Suprapubic skin (tissue), 4 donors: Measurements from ENCODE around the gene ACYP2. TPM values are rescaled to one million over a fixed set of nuclear protein-coding genes. Genes with fewer than 3 reads are reported as not detected.
"Not testable (repeated sequence)": the region's sequence is repeated elsewhere in the genome, so short reads cannot be mapped to it uniquely, and the experiment has no call there.

Experiments used
- DNase-seq, 2 donors: peaks; one replicate each; pipeline ENCODE4 v3.0.0-alpha.2; 2019; ENCODE audit warnings: low spot score in 2 of 2
- H3K27ac ChIP-seq: fragments of 200-600 bp; sonication (generic); one replicate; pipeline ENCODE4 v1.5.1; 2019
- H3K27me3 ChIP-seq: fragments of 200-600 bp; sonication (generic); one replicate; pipeline ENCODE4 v1.5.1; 2019
- H3K36me3 ChIP-seq: fragments of 200-600 bp; sonication (generic); one replicate; pipeline ENCODE4 v1.5.1; 2019
- H3K4me1 ChIP-seq: fragments of 200-600 bp; sonication (generic); one replicate; pipeline ENCODE4 v1.5.1; 2019
- H3K4me3 ChIP-seq: fragments of 200-600 bp; sonication (generic); one replicate; pipeline ENCODE4 v1.5.1; 2019; ENCODE audit warnings: mild to moderate bottlenecking
- H3K9me3 ChIP-seq: fragments of 200-600 bp; sonication (generic); one replicate; pipeline ENCODE4 v1.5.1; 2019
- EP300 ChIP-seq: sonication (generic); formaldehyde crosslinking; IDR thresholded peaks from one replicate; pipeline ENCODE4 v1.6.1; 2017; ENCODE audit warnings: antibody characterized with exemption
- POLR2A ChIP-seq, 2 donors: fragments of 450-650 bp; IDR thresholded peaks; one replicate each; pipeline ENCODE4 v1.6.1; 2017; ENCODE audit warnings: antibody characterized with exemption in 2 of 2, mild to moderate bottlenecking in 2 of 2, moderate library complexity in 2 of 2
- POLR2AphosphoS5 ChIP-seq, 3 donors: sonication (generic); formaldehyde crosslinking; IDR thresholded peaks; one replicate each; pipeline ENCODE4 v1.6.1; 2017; ENCODE audit warnings: antibody characterized with exemption in 3 of 3
- WGBS: methylation state at CpG from one replicate; pipeline ENCODE4 v1.1.5; 2018; 5-methylcytosine and 5-hydroxymethylcytosine counted together
- total RNA-seq, 4 donors: library from RNA; depleted of rRNA; stranded (reverse); fragments of >200 nt; gene quantifications; one replicate each; pipeline ENCODE4 v1.1.0, GENCODE V29; 2016
- TF ChIP-seq, protein P1 (sequence below), 2 donors: fragments of 200-600 bp in 1 of 2; fragments of 450-650 bp in 1 of 2; sonication (generic) in 1 of 2; IDR thresholded peaks; one replicate each; pipeline ENCODE4 v1.5.1; 2016 to 2019; ENCODE audit warnings: antibody characterized with exemption in 2 of 2, mild to moderate bottlenecking in 1 of 2, moderate library complexity in 1 of 2

Gene ACYP2
- 10 to 100 TPM in 3 of 4 donors, 1 to 10 TPM in 1; 9.1 to 20.2 (median 14.2) TPM for total RNA-seq

- Histone ChIP-seq H3K4me1 (peaks cover 10% of the 10 kb centered on the region), H3K27me3 (no peaks in the 10 kb centered on the region), H3K27ac (peak within 1 kb of the TSS; percentile 100), H3K4me3 (peak within 1 kb of the TSS; percentile 78), H3K9me3 (peaks cover 1% of the 10 kb centered on the region), H3K36me3 (peaks cover 1% of the 10 kb centered on the region)
- peak; percentile 98 for DNase-seq
- peak in 2 of 3 donors; percentile 71 to 74 for TF ChIP-seq POLR2AphosphoS5 (IDR thresholded peaks at IDR 0.05)
- peak; percentile 52 to 79 for TF ChIP-seq POLR2A (IDR thresholded peaks at IDR 0.05)
- TF ChIP-seq EP300, result no peak
- TF ChIP-seq, protein P1, sequence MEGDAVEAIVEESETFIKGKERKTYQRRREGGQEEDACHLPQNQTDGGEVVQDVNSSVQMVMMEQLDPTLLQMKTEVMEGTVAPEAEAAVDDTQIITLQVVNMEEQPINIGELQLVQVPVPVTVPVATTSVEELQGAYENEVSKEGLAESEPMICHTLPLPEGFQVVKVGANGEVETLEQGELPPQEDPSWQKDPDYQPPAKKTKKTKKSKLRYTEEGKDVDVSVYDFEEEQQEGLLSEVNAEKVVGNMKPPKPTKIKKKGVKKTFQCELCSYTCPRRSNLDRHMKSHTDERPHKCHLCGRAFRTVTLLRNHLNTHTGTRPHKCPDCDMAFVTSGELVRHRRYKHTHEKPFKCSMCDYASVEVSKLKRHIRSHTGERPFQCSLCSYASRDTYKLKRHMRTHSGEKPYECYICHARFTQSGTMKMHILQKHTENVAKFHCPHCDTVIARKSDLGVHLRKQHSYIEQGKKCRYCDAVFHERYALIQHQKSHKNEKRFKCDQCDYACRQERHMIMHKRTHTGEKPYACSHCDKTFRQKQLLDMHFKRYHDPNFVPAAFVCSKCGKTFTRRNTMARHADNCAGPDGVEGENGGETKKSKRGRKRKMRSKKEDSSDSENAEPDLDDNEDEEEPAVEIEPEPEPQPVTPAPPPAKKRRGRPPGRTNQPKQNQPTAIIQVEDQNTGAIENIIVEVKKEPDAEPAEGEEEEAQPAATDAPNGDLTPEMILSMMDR (IDR thresholded peaks at IDR 0.05), result peak in 1 of 2 donors; percentile 30
- under 1% methylated on average over 47 of the region's 57 CpGs for WGBS
These were observed at the start of gene ACYP2 for GRCh38 chr2:54115284-54116137. Gene ACYP2 (plus strand): TSS chr2:54115615.

DNA sequence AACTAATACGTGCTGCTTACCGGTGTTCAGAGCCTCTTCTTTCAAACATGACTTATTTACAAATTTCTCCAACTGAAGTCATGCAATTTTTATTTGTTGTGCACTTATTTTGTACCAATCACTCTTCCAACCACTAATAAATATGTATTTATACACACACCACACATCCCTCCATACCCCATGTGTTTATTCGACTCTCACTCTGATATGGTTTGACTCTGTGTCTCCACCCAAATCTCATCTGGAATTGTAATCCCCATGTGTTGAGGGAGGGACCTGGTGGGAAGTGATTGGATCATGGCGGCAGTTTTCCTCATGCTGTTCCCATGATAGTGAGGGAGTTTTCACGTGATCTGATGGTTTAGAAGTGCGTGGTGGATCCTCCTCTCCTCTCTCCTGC lies 49.5 kb upstream of the ACYP2 start:
- TF ChIP-seq, protein P1 (IDR thresholded peaks at IDR 0.05), result no peak
- TF ChIP-seq POLR2A (IDR thresholded peaks at IDR 0.05), result no peak
- TF ChIP-seq EP300, result no peak
- TF ChIP-seq POLR2AphosphoS5 (IDR thresholded peaks at IDR 0.05), result no peak
- no peak overlapping the region for H3K27ac ChIP-seq
- H3K9me3 ChIP-seq, result no peaks in the 10 kb centered on the region
- DNase-seq, result no peak
- H3K4me3 ChIP-seq, result no peak overlapping the region
- no peaks in the 10 kb centered on the region for H3K27me3 ChIP-seq
- H3K36me3 ChIP-seq, result no peaks in the 10 kb centered on the region
- WGBS, result 88% methylated on average over 6 of the region's 6 CpGs
- peaks cover 18% of the 10 kb centered on the region for H3K4me1 ChIP-seq

DNA sequence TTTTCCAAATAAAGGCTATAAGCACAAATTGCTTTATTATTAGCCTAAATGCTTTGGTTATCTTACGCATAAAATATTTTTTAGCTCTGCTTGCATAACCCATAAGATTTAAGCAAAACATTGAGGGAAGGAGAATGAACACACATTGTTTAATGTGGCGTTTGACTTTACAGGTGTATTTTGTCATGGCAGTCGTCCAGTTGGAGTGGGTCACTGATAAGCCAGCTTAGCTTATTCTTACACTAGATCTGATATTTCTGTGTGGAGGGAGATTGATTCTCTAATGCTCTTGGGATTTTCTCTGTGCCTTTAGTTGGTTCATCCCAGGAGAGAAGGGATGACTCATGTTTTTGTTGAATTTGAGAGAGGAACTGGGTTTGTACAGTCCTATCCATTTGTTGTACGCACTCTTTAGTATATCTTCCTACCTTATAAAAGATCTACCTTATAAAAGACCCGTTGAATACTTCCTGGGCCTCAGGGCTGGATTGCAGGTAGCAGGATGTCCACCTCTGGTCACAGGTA lies 47.5 kb upstream of the ACYP2 start:
- H3K9me3 ChIP-seq, result no peaks in the 10 kb centered on the region
- no peaks in the 10 kb centered on the region for H3K36me3 ChIP-seq
- H3K4me1 ChIP-seq, result peaks cover 18% of the 10 kb centered on the region
- no peak for DNase-seq
- H3K4me3 ChIP-seq, result no peak overlapping the region
- no peaks in the 10 kb centered on the region for H3K27me3 ChIP-seq
- no peak overlapping the region for H3K27ac ChIP-seq
- 88% methylated on average over 5 of the region's 5 CpGs for WGBS
- TF ChIP-seq POLR2AphosphoS5 (IDR thresholded peaks at IDR 0.05), result no peak
- TF ChIP-seq, protein P1 (IDR thresholded peaks at IDR 0.05), result no peak
- no peak for TF ChIP-seq POLR2A (IDR thresholded peaks at IDR 0.05)
- no peak for TF ChIP-seq EP300

DNA sequence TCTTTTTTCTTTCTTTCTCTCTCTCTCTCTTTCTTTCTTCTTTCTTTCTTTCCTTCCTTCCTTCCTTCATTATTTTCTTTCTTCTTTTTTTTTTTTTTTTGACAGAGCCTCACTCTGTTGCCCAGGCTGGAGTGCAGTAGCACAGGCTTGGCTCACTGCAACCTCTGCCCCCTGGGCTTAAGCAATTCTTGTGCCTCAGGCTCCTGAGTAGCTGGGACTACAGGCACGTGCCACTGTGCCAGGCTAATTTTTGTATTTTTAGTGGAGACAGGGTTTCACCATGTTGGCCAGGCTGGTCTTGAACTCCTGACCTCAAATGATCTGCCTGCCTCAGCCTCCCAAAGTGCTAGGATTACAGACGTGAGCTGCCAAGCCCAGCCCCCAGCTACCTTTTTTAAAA lies 42.9 kb upstream of the ACYP2 start:
- H3K9me3 ChIP-seq, H3K4me3 ChIP-seq, H3K4me1 ChIP-seq, H3K27ac ChIP-seq, DNase-seq, H3K36me3 ChIP-seq, H3K27me3 ChIP-seq: not testable (repeated sequence)
- 30% methylated on average over 2 of the region's 2 CpGs for whole genome bisulfite sequencing

- no peak for TF ChIP-seq POLR2A (IDR thresholded peaks at IDR 0.05)
- TF ChIP-seq, protein P1 (IDR thresholded peaks at IDR 0.05), result no peak
- no peak for TF ChIP-seq POLR2AphosphoS5 (IDR thresholded peaks at IDR 0.05)
- no peak for TF ChIP-seq EP300
- no peak overlapping the region for H3K27ac ChIP-seq
- no peak for DNase-seq
- H3K4me1 ChIP-seq, result no peaks in the 10 kb centered on the region
- no peak overlapping the region for H3K4me3 ChIP-seq
- WGBS, result 54% methylated on average over 1 of the region's 1 CpG
- no peaks in the 10 kb centered on the region for H3K27me3 ChIP-seq
- H3K36me3 ChIP-seq, result no peaks in the 10 kb centered on the region
- no peaks in the 10 kb centered on the region for H3K9me3 ChIP-seq
These were observed 41.6 kb upstream of the ACYP2 start for GRCh38 chr2:54073796-54074195.
